HG02571 (cell line): Measurements from ENCODE around the gene FAM210A.

Source experiments
- ATAC-seq: cut with Tn5 transposase; IDR thresholded peaks from one replicate; pipeline ENCODE4 v1.9.1; 2021; ENCODE audit warnings: mild to moderate bottlenecking, moderate library complexity; ENCODE audit not compliant: unreplicated experiment

Gene FAM210A

GRCh38 chr18:13624563-13625237 lies 101.7 kb downstream of the FAM210A start:
- no peak for ATAC-seq

- ATAC-seq = no peak
These were observed 102.5 kb downstream of the FAM210A start for GRCh38 chr18:13623871-13624270.

GRCh38 chr18:13623348-13623747 lies 103.0 kb downstream of the FAM210A start:
- ATAC-seq = no peak

- no peak for ATAC-seq
These were observed 103.6 kb downstream of the FAM210A start for GRCh38 chr18:13622751-13623150.

GRCh38 chr18:13621886-13622619 lies 104.3 kb downstream of the FAM210A start:
- no peak for ATAC-seq

GRCh38 chr18:13621446-13621849 lies 104.9 kb downstream of the FAM210A start:
- ATAC-seq = no peak

GRCh38 chr18:13620818-13621445 lies 105.4 kb downstream of the FAM210A start:
- no peak for ATAC-seq

- no peak for ATAC-seq
These were observed 106.1 kb downstream of the FAM210A start for GRCh38 chr18:13620206-13620672.

- no peak for ATAC-seq
These were observed 106.7 kb downstream of the FAM210A start for GRCh38 chr18:13619505-13620205.

GRCh38 chr18:13618760-13619438 lies 107.5 kb downstream of the FAM210A start:
- no peak for ATAC-seq

GRCh38 chr18:13617826-13618515 lies 108.4 kb downstream of the FAM210A start:
- no peak for ATAC-seq

- no peak for ATAC-seq
These were observed 109.8 kb downstream of the FAM210A start for GRCh38 chr18:13616525-13617035.

- no peak for ATAC-seq
These were observed 110.3 kb downstream of the FAM210A start for GRCh38 chr18:13616041-13616440.

GRCh38 chr18:13615432-13615861 lies 110.9 kb downstream of the FAM210A start:
- no peak for ATAC-seq

GRCh38 chr18:13614641-13615288 lies 111.6 kb downstream of the FAM210A start:
- no peak for ATAC-seq

- no peak for ATAC-seq
These were observed 112.5 kb downstream of the FAM210A start for GRCh38 chr18:13613591-13614501.
